AG04449 (cell line): ENCODE data around the gene HIVEP3.

ENCODE experiments used
- CTCF ChIA-PET: fragments of 350-600 bp; formaldehyde crosslinking; extraction: SDS; loops from one replicate; lab custom pipeline; 2021; ENCODE audit warnings: antibody characterized with exemption; lab: Yijun Ruan, JAX
- POLR2A ChIA-PET: fragments of 400-600, 350-600 bp; formaldehyde crosslinking; extraction: SDS; loops from one replicate; lab custom pipeline; 2020; ENCODE audit warnings: antibody characterized with exemption, inconsistent platforms; lab: Yijun Ruan, JAX
- DNase-seq: peaks from one replicate; pipeline ENCODE4 v3.0.0-alpha.2; 2010; ENCODE audit warnings: low read depth, low spot score
- H3K4me3 ChIP-seq: 2 replicates; pipeline ENCODE4 v1.5.1; 2011; ENCODE audit warnings: low read depth, mild to moderate bottlenecking, control low read depth, low read length
- CTCF ChIP-seq: IDR thresholded peaks from one replicate; pipeline ENCODE4 v1.5.1; 2011; ENCODE audit warnings: mild to moderate bottlenecking, moderate library complexity, low read length, control low read depth, inconsistent platforms; ENCODE audit not compliant: insufficient read depth; ENCODE audit errors: missing control alignments

Gene HIVEP3

GRCh38 chr1:41573785-41574713 is 344.7 kb downstream of the HIVEP3 start:
- ChIA-PET POLR2A (no interaction called here), CTCF (interaction anchor here (0.6 to 8.5 kb wide), 68 partner anchors 9 to 599 kb away, joined by 3 to 88 read pairs (median 5); partner anchors contain the start of gene HIVEP3)
- no peak overlapping the region for H3K4me3 ChIP-seq
- DNase-seq: peak; percentile 34
- TF ChIP-seq CTCF: peak; percentile 93

GRCh38 chr1:41573194-41573593 is 345.5 kb downstream of the HIVEP3 start:
- ChIA-PET POLR2A (no interaction called here), CTCF (interaction anchor here (0.7 to 8.5 kb wide), 42 partner anchors 9 to 600 kb away, joined by 3 to 88 read pairs (median 6); partner anchors contain the start of gene HIVEP3)
- TF ChIP-seq CTCF: no peak
- H3K4me3 ChIP-seq: no peak overlapping the region
- DNase-seq: no peak

GRCh38 chr1:41572224-41572623 is 346.5 kb downstream of the HIVEP3 start:
- no peak for DNase-seq
- no peak overlapping the region for H3K4me3 ChIP-seq
- CTCF ChIA-PET: interaction anchor here (1.6 to 8.5 kb wide), 8 partner anchors 8 to 601 kb away, joined by 6 to 88 read pairs (median 12); no protein-coding TSS in a partner anchor
- POLR2A ChIA-PET: no interaction called here
- no peak for TF ChIP-seq CTCF

- POLR2A ChIA-PET: no interaction called here
- TF ChIP-seq CTCF: no peak
- H3K4me3 ChIP-seq: no peak overlapping the region
- CTCF ChIA-PET: interaction anchor here (1.0 to 1.5 kb wide), 2 partner anchors 224 to 230 kb away, joined by 3 read pairs; no protein-coding TSS in a partner anchor
- no peak for DNase-seq
Measured at GRCh38 chr1:41571041-41571440, 347.7 kb downstream of the HIVEP3 start.

- ChIA-PET CTCF (interaction anchor here (1.7 kb wide), 1 partner anchor 11 kb away, joined by 4 read pairs; no protein-coding TSS in a partner anchor), POLR2A (no interaction called here)
Measured at GRCh38 chr1:41568204-41568603, 350.5 kb downstream of the HIVEP3 start.

More at GRCh38 chr1:41568204-41568603, 350.5 kb downstream of the HIVEP3 start:
- DNase-seq: no peak
- no peak for TF ChIP-seq CTCF
- no peak overlapping the region for H3K4me3 ChIP-seq
